K562 treated with DMSO at 1 percent for 48 hours (cell line): Measurements from ENCODE around the gene RAB11FIP4. TPM values are rescaled to one million over a fixed set of nuclear protein-coding genes. Genes with fewer than 3 reads are reported as not detected.

Source experiments
- total RNA-seq: library from RNA; unstranded; fragments of 300-600 nt; gene quantifications from 2 replicates; pipeline ENCODE4 v1.2.3, GENCODE V29; 2022; ENCODE audit warnings: low replicate concordance; ENCODE audit errors: extremely low read depth

Gene RAB11FIP4, protein sequence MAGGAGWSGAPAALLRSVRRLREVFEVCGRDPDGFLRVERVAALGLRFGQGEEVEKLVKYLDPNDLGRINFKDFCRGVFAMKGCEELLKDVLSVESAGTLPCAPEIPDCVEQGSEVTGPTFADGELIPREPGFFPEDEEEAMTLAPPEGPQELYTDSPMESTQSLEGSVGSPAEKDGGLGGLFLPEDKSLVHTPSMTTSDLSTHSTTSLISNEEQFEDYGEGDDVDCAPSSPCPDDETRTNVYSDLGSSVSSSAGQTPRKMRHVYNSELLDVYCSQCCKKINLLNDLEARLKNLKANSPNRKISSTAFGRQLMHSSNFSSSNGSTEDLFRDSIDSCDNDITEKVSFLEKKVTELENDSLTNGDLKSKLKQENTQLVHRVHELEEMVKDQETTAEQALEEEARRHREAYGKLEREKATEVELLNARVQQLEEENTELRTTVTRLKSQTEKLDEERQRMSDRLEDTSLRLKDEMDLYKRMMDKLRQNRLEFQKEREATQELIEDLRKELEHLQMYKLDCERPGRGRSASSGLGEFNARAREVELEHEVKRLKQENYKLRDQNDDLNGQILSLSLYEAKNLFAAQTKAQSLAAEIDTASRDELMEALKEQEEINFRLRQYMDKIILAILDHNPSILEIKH
- not detected in 2 replicates for total RNA-seq

DNA sequence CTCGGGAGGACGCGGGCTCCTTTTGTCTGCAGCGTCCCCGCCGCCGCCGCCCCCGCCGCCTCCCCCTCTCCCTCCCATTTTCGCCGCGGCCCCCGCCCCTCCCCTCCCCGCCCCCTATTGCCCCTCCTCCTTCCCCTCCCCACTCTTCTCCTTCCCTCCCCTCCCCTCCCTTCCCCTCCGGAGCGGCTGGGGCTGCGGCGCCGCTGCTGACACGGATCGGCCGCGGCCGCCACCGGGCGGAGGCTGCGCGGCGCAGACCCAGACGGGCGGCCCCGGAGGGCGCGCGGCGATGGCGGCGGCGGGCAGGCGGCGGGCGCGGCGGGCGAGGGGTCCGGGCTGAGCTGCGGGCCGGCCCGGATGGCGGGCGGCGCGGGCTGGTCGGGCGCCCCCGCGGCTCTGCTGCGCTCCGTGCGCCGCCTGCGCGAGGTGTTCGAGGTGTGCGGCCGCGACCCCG, at the start of gene RAB11FIP4:
RAB11FIP4 (plus strand) TSS at position 180 of the 454 bp plus-strand sequence; CDS start at position 358, 178 bp downstream.

Other genes with a start within 250 kb of the RAB11FIP4 start
- not detected in 2 replicates for gene OMG, start 94.4 kb upstream of the RAB11FIP4 start, total RNA-seq
- not detected in 2 replicates for gene EVI2B, start 77.6 kb upstream of the RAB11FIP4 start, total RNA-seq
- gene EVI2A, start 70.1 kb upstream of the RAB11FIP4 start, total RNA-seq, result not detected in 2 replicates